SK-N-MC (cell line): Measurements from ENCODE around the gene HLCS.

Experiments
- DNase-seq: peaks from one replicate; pipeline ENCODE4 v3.0.0-alpha.2; 2011; ENCODE audit warnings: low read depth, low spot score
- H3K27ac ChIP-seq: fragments of 200-600 bp; sonication (generic); 2 replicates; pipeline ENCODE4 v1.5.1; 2016; ENCODE audit warnings: mixed run types
- H3K36me3 ChIP-seq: fragments of 200-600 bp; sonication (generic); 2 replicates; pipeline ENCODE4 v1.6.1; 2017; ENCODE audit warnings: antibody characterized with exemption, low read length, mixed read lengths; ENCODE audit not compliant: insufficient read depth
- H3K4me3 ChIP-seq: fragments of 200-600 bp; sonication (generic); 2 replicates; pipeline ENCODE4 v1.5.1; 2016
- H3K9ac ChIP-seq: fragments of 200-600 bp; sonication (generic); 2 replicates; pipeline ENCODE4 v1.8.0; 2017; ENCODE audit warnings: mixed run types, mixed read lengths; ENCODE audit not compliant: insufficient read length
- H3K9me3 ChIP-seq: fragments of 200-600 bp; sonication (generic); 2 replicates; pipeline ENCODE4 v1.6.1; 2017; ENCODE audit warnings: low read depth, mild to moderate bottlenecking, antibody characterized with exemption, low read length, moderate library complexity, mixed read lengths
- EZH2 ChIP-seq: fragments of 200-600 bp; sonication (generic); IDR thresholded peaks from one replicate; pipeline ENCODE4 v1.6.1; 2017; ENCODE audit warnings: antibody characterized with exemption
- FOXP2 ChIP-seq: optimal IDR thresholded peaks from 2 replicates; pipeline ENCODE3; 2011; ENCODE audit warnings: mild to moderate bottlenecking, moderate library complexity; ENCODE audit not compliant: insufficient read depth; ENCODE audit errors: extremely low read length, control extremely low read depth
- POLR2AphosphoS5 ChIP-seq: IDR thresholded peaks from 2 replicates; pipeline ENCODE4 v1.6.1; 2012; ENCODE audit warnings: mild to moderate bottlenecking, low read depth, low read length, borderline replicate concordance

The HLCS gene

DNA sequence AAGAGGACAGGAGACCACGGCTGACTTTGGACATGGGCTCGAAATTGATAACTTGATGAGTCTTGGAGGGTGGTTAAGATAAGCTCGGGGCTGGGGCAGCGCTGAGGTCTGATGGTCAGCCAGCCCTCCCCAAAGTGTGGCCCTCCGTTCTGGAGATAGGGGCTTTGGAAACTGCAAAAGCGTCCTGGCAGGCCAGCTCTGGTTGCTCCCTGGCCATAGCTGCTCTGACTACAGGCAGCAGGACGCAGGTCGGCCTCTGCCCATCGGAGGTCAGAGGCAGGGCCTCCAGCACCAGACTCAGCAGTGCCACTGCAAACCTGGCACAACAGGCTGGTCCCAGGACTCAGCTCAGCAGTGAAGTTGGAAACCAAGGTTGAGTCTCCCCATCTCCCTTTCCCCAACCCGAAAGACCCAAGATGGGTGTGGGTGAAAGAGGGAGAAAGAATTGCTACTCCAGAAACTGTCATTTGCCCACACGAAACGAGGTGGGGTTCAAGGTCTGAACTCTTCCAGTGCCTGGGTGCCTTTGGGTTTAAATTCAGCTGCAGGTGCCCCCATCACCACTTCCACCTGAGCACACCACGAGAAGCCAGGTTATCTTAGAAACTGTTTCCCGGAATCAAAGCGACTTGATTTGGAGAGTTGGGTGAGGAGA lies 262.7 kb downstream of the HLCS start:
- Histone ChIP-seq H3K36me3 (no peaks in the 10 kb centered on the region), H3K9me3 (no peaks in the 10 kb centered on the region), H3K4me3 (no peak overlapping the region), H3K9ac (no peak overlapping the region), H3K27ac (no peak overlapping the region)
- no peak for DNase-seq
- no peak for TF ChIP-seq FOXP2
- TF ChIP-seq POLR2AphosphoS5 = no peak
- TF ChIP-seq EZH2 = no peak

DNA sequence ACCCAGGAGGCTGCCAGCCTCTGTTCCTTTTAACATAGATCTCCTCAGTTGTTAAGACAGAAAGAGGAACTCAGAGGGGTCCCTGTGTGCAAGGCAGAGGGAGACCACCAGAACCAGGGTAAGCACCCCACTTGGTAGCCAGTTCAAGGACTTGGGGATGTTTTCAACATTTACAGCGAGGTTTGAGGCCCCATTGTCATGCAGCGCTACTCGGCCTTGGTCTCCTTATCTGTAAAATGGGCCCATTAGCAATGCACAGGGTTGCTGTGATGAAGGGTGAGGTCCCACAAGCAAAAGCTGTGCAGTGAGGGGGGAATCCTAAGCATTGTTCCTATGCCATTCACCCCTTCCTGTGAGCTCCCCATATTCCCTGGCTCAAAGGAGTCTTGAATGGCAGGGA lies 263.3 kb downstream of the HLCS start:
- no peak for DNase-seq
- H3K4me3 ChIP-seq = no peak overlapping the region
- H3K9me3 ChIP-seq = no peaks in the 10 kb centered on the region
- H3K36me3 ChIP-seq = no peaks in the 10 kb centered on the region
- H3K27ac ChIP-seq = no peak overlapping the region
- TF ChIP-seq FOXP2 = no peak
- TF ChIP-seq EZH2 = no peak
- TF ChIP-seq POLR2AphosphoS5 = no peak
- no peak overlapping the region for H3K9ac ChIP-seq

DNA sequence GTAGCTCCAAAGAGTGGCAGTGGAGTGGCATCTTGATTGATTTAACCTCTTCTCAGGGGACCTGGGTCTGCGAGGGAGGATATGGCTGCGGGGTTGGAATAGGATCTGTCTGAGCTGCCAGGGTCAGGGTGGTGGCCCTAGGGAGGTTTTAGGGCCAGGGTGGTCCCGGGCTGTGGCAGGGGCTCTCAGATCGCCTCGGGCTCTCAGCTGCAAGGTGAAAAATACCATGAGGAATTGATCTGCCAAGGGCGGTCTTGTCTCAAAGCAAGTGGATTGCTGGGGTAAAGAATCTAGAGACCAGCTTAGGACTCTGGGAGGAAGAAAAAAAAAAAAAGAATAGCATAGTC lies 263.9 kb downstream of the HLCS start:
- Histone ChIP-seq H3K9me3 (no peaks in the 10 kb centered on the region), H3K36me3 (no peaks in the 10 kb centered on the region), H3K9ac (no peak overlapping the region), H3K27ac (no peak overlapping the region), H3K4me3 (no peak overlapping the region)
- no peak for DNase-seq
- TF ChIP-seq POLR2AphosphoS5 (no peak), EZH2 (no peak), FOXP2 (no peak)

DNA sequence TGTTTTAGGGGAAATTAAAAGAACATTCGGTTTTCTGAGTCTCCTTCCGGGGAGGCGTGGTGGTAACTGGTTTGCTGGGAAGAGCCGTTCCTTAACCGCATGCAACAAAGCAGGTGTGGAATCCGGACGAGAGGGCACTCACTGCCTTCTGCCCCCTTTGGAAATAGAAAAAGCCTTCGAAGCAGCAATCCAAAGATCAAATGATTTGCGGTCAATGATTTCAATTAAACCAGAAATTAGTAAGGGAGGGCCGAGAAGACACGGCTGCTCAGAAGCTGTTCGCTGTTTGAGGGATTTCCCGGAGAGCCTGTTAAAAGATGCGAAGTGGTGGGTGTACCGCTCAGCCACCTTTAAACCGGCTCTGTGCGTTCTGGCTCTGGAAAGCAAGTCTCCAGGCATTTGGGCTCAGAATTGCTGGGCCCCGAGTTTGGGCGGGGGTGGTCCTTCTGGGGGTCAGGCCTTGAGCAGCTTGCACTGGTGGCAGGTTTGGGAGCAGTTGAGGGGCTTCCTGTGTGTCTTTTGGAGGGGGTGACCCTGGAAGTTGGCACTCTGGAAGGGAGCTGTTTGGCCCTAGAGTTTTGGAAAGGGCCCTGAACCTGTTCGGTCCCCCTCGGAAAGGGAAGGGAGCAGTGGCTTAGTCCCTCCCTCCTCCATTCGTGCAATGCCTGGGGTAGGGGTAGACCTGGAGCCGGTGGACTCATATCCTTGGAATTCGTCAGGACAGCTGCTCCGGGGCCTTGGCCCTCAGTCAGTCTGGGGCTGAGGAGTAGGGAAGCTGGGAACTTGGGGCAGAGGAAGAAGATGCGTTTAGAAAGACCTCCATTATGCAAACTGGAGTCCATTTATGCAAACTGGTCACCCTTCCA lies 264.5 kb downstream of the HLCS start:
- Histone ChIP-seq H3K9me3 (no peaks in the 10 kb centered on the region), H3K27ac (no peak overlapping the region), H3K36me3 (no peaks in the 10 kb centered on the region), H3K9ac (no peak overlapping the region), H3K4me3 (no peak overlapping the region)
- DNase-seq = no peak
- TF ChIP-seq EZH2 = no peak
- TF ChIP-seq FOXP2 = no peak
- no peak for TF ChIP-seq POLR2AphosphoS5

DNA sequence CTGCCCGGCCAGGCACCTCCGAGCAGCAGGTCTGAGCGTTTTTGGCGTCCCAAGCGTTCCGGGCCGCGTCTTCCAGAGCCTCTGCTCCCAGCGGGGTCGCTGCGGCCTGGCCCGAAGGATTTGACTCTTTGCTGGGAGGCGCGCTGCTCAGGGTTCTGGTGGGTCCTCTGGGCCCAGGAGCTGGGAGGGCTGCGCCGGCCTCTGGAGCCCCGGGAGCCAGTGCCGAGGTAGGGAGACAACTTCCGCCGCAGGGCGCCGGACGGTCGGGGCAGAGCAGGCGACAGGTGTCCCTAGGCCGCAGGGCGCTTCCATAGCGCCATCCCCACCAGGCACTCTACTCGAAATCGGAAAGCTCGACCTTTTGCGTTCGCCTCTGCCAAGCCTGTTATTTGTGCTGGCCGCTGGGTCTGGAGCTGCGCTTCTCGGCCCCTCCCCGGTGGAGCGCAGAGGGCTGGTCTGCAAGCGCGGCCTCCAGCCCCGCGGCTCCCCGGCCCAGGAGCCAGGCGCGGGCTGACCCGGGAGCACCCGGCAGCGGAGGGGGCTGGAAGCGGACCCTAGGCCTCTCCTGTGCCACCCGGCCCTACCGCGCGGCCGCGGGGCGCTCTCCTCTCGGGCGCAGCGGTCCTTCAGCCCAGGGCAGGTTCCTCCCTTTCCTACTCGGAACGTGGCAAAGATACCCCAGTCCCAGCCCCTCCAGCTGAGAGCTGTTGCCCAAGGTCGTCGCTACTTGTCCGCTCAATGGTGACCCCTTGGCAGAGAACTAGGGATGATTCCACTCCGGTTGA lies 265.3 kb downstream of the HLCS start:
- TF ChIP-seq POLR2AphosphoS5 (no peak), EZH2 (no peak), FOXP2 (no peak)
- Histone ChIP-seq H3K9ac (no peak overlapping the region), H3K36me3 (no peaks in the 10 kb centered on the region), H3K9me3 (no peaks in the 10 kb centered on the region), H3K4me3 (no peak overlapping the region), H3K27ac (no peak overlapping the region)
- DNase-seq = no peak
